ENCODE results near the gene CHD5.

DNA sequence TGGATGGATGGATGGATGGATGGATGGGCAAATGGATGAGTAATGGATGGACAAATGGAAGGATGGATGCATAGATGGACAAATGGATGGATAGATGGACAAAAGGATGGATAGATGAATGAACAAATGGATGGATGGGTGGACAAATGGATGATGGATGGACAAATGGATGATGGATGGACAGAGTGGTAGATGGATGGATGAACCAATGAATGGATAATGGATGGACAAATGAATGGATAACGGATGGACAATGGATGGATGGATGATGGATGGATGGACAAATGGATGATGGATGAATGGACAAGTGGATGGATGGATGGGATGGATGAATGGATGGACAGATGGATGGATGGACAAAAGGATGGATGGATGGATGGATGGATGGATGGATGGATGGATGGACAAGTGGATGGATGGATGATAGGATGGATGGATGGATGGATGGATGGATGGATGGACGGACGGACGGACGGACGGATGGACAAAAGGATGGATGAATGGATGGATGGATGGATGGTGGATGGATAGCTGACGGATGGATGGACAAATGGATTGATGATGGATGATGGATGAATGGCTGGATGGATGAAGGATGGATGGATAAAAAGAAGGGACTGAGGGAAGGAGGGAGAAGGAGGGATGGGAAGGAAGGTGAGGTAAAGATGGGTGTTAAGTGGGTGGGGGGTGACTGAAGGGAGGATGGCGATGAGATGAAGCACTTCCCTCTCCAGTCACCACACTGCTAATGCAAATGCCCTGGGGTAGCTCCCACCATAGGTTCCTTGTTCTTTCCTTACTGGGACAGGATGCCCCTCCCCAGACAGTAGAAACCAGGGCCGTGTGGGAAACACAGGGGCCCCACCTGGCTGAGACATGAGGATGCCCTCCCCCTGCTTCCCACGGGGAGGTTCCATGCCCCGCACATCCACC lies 29.8 kb downstream of the CHD5 start:
- TF ChIP-seq, protein P1, sequence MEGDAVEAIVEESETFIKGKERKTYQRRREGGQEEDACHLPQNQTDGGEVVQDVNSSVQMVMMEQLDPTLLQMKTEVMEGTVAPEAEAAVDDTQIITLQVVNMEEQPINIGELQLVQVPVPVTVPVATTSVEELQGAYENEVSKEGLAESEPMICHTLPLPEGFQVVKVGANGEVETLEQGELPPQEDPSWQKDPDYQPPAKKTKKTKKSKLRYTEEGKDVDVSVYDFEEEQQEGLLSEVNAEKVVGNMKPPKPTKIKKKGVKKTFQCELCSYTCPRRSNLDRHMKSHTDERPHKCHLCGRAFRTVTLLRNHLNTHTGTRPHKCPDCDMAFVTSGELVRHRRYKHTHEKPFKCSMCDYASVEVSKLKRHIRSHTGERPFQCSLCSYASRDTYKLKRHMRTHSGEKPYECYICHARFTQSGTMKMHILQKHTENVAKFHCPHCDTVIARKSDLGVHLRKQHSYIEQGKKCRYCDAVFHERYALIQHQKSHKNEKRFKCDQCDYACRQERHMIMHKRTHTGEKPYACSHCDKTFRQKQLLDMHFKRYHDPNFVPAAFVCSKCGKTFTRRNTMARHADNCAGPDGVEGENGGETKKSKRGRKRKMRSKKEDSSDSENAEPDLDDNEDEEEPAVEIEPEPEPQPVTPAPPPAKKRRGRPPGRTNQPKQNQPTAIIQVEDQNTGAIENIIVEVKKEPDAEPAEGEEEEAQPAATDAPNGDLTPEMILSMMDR (IDR thresholded peaks at IDR 0.05) = no peak
- TF ChIP-seq POLR2A (IDR thresholded peaks at IDR 0.05) = no peak

Data from adrenal gland (tissue), 5 donors.